ENCODE results near the gene WDR31.

DNA sequence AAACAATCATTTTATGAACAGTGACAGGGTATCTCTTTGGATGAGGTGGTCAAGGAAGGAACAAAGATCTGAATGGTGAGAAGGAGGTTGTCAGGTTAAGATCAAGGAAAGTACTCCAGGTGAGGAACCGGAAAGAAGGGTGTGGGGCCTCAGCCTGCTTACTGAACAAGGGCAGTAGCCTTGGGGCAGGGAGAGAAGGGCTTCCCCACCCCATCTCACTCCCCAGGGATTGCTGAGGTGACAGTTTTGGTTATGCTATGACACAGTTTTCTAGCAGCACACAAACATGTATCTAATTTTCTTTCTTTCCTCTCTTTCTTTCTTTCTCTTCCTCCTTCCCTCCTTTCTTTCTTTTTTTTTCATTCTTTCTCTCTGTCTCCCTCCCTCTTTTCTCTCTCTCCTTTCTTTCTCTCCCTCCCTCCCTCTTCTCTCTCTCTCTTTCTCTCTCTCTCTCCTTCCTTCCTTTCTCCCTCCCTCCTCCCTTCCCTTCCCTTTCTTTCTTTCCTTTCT lies 40.8 kb upstream of the WDR31 start:
- TF ChIP-seq, protein P1, sequence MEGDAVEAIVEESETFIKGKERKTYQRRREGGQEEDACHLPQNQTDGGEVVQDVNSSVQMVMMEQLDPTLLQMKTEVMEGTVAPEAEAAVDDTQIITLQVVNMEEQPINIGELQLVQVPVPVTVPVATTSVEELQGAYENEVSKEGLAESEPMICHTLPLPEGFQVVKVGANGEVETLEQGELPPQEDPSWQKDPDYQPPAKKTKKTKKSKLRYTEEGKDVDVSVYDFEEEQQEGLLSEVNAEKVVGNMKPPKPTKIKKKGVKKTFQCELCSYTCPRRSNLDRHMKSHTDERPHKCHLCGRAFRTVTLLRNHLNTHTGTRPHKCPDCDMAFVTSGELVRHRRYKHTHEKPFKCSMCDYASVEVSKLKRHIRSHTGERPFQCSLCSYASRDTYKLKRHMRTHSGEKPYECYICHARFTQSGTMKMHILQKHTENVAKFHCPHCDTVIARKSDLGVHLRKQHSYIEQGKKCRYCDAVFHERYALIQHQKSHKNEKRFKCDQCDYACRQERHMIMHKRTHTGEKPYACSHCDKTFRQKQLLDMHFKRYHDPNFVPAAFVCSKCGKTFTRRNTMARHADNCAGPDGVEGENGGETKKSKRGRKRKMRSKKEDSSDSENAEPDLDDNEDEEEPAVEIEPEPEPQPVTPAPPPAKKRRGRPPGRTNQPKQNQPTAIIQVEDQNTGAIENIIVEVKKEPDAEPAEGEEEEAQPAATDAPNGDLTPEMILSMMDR (conservative IDR thresholded peaks at IDR 0.05) = no peak
- no peak for TF ChIP-seq ZFX (IDR thresholded peaks at IDR 0.05)

Data from C4-2B (cell line).